Kidney (tissue), 14 donors: ENCODE results near the gene IGSF8. TPM values are rescaled to one million over a fixed set of nuclear protein-coding genes. Genes with fewer than 3 reads are reported as not detected.
A peak's percentile ranks its signal among the peaks of the same experiment; 100 is the strongest.

ENCODE experiments used
- DNase-seq, 5 donors: peaks; one replicate each; pipeline ENCODE4 v3.0.0-alpha.2; 2013 to 2020
- FAIRE-seq: peaks from 2 replicates; lab custom pipeline; 2012; peaks lifted over from hg19 to GRCh38; lab: Jason Lieb, UNC
- H3K27ac ChIP-seq, 2 donors: one replicate each; pipeline ENCODE4 v1.7.0; 2013; ENCODE audit warnings: low read depth in 2 of 2, low read length in 2 of 2, inconsistent platforms in 1 of 2
- H3K27me3 ChIP-seq: one replicate; pipeline ENCODE4 v1.7.1; 2013; ENCODE audit warnings: low read length, inconsistent platforms; ENCODE audit not compliant: control insufficient read depth, insufficient read depth
- H3K36me3 ChIP-seq, 3 donors: one replicate each; pipeline versions ENCODE4 v1.7.0 to v1.7.1; 2013; ENCODE audit warnings: low read length in 3 of 3, control low read depth in 1 of 3, inconsistent platforms in 1 of 3; ENCODE audit not compliant: insufficient read depth in 3 of 3, control insufficient read depth in 2 of 3
- H3K4me1 ChIP-seq, 3 donors: one replicate each; pipeline versions ENCODE4 v1.7.0 to v1.7.1; 2013; ENCODE audit warnings: low read length in 3 of 3, inconsistent platforms in 1 of 3, low read depth in 1 of 3; ENCODE audit not compliant: control insufficient read depth in 2 of 3, insufficient read depth in 2 of 3
- H3K4me3 ChIP-seq, 3 donors: one replicate each; pipeline versions ENCODE4 v1.7.0 to v1.8.1; 2013; ENCODE audit warnings: low read length in 3 of 3, control low read depth in 1 of 3, inconsistent platforms in 1 of 3
- H3K9ac ChIP-seq, 3 donors: one replicate each; pipeline versions ENCODE4 v1.7.0 to v1.7.1; 2013; ENCODE audit warnings: low read length in 3 of 3, control low read depth in 1 of 3, inconsistent platforms in 1 of 3
- H3K9me3 ChIP-seq, 3 donors: one replicate each; pipeline versions ENCODE4 v1.7.0 to v1.7.1; 2013; ENCODE audit warnings: low read length in 3 of 3, control low read depth in 1 of 3, inconsistent platforms in 1 of 3; ENCODE audit not compliant: control insufficient read depth in 2 of 3, insufficient read depth in 1 of 3
- intact Hi-C: fragments of 100-400 bp; cut with DNase I; formaldehyde crosslinking; loops from one replicate; pipeline ENCODE4 v1.11.1; 2022
- polyA plus RNA-seq: library from polyadenylated mRNA; stranded (reverse); fragments of 350-450 nt; fragmentation: Illumina TruSeq; extraction: RNeasy Lipid Tissue Mini Kit (QIAGEN cat#74804); gene quantifications from one replicate; pipeline ENCODE4 v1.2.3, GENCODE V29; 2014; ENCODE audit warnings: low read depth, low replicate concordance; ENCODE audit not compliant: insufficient read depth
- total RNA-seq: library from RNA; stranded (reverse); fragmentation: NEBNext Ultra II Directional; extraction: Animal tissue kit (Norgen Biotek cat#: 25700); gene quantifications from one replicate; pipeline ENCODE4 v1.2.1, GENCODE V29; 2021
- TF ChIP-seq, protein P1 (sequence below): IDR thresholded peaks from 3 replicates; pipeline ENCODE4 v1.5.1; 2012; ENCODE audit warnings: mild to moderate bottlenecking, moderate library complexity, borderline replicate concordance; ENCODE audit not compliant: insufficient read depth; ENCODE audit errors: extremely low read depth
- donor health status: control.
- donor health status: control.
- donor health status: control.
- donor health status: control.
- donor health status: control.
- donor health status: DM: yes; HTN: yes; CAD: no.
- donor health status: Normal renal cell carcinoma (clear cell type).

Gene IGSF8
- total and polyA plus RNA-seq, 2 donors from 2014 or later: 40.9 to 47.0 TPM

DNA sequence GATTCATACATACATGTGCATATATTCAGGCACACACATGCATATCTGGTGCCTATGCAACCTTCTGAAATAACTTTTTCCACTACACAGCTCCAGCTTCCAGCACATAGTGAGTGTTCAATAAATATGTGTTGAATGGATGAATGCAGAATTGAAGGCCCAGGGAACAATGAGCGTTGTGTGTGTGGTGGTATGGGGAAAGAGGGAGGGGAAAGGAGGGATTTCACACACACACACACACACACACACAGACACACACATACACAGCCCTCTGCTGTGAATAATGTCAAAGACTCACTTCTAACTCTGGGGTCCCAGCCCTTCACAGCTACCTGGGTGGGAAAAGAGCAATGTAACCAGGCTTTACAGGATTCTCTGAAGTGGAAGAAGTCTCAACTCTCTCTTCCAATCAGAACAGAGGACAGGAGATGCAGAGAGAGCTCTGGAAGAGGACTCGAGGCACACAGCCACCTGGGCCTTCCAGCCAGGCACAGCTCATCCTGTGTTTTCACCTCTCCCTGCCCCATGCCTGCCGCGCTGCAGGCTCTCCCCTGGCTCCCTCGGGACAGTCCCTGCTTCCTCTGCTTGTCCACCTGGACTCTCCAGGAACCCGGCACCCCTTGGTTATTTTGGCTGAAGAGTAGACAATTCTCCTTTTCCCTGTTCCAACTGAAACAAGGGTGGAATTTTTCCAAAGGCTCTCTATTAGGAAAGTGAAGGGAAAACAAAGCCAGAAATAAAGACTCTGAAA is 5.4 kb upstream of the IGSF8 start:
- H3K27ac ChIP-seq: no peak overlapping the region
- intact Hi-C loops: no loop called here

DNA sequence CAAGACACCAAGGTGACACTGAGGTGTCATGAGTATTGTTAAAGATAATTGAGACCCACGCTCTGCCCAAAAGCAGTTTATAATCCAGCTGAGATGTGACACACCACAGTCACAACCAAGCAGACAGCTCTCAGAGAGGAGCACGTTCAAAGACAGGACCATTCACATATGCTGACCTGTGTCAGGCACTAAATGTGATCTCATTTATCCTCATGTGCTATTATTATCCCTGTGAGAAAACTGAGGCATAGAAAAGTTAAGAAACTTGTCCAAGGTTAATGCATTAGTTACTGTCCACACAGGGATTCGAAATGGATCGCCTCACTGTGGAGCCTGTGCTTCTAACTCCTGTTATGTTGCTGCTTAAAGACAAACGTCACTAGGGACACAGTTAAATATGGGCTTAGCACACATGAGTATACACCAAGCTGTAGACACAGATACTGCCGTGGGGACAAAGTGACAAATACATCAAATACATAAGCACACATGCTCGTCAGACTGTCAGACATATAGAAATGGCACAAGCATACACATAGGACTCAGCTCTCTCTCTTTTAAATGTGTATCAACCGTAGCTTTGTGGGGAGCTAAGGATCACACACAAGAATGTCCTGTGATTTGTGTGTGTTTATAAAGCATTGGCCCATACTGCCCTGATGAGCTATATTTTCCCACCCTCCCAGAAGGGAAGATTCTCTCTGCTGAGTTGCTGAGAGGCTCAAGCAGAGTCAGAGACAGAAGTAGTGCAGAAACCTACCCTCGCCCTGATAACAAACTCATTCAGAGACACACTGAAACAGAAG is 3.5 kb upstream of the IGSF8 start:
- Histone ChIP-seq H3K9ac (peak overlapping the region in 1 of 3 donors; percentile 44), H3K36me3 (no peaks in the 10 kb centered on the region), H3K4me3 (no peak overlapping the region), H3K4me1 (peaks cover 0 to 16% (median 6%) of the 10 kb centered on the region in 3 donors), H3K27ac (no peak overlapping the region), H3K27me3 (no peaks in the 10 kb centered on the region), H3K9me3 (no peaks in the 10 kb centered on the region)
- FAIRE-seq: no peak
- intact Hi-C loops: no loop called here
- peak in 3 of 5 donors; percentile 35 to 64 (median 57) for DNase-seq
- TF ChIP-seq, protein P1, sequence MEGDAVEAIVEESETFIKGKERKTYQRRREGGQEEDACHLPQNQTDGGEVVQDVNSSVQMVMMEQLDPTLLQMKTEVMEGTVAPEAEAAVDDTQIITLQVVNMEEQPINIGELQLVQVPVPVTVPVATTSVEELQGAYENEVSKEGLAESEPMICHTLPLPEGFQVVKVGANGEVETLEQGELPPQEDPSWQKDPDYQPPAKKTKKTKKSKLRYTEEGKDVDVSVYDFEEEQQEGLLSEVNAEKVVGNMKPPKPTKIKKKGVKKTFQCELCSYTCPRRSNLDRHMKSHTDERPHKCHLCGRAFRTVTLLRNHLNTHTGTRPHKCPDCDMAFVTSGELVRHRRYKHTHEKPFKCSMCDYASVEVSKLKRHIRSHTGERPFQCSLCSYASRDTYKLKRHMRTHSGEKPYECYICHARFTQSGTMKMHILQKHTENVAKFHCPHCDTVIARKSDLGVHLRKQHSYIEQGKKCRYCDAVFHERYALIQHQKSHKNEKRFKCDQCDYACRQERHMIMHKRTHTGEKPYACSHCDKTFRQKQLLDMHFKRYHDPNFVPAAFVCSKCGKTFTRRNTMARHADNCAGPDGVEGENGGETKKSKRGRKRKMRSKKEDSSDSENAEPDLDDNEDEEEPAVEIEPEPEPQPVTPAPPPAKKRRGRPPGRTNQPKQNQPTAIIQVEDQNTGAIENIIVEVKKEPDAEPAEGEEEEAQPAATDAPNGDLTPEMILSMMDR: no peak

More for the DNA sequence above, 5.4 kb upstream of the IGSF8 start:
- DNase-seq (peak in 1 of 5 donors; percentile 24), FAIRE-seq (no peak)
- no peak overlapping the region for H3K9ac ChIP-seq
- TF ChIP-seq, protein P1: no peak
- H3K4me3 ChIP-seq: no peak overlapping the region
- peaks cover 0 to 7% (median 5%) of the 10 kb centered on the region in 3 donors for H3K4me1 ChIP-seq
- H3K9me3 ChIP-seq: no peaks in the 10 kb centered on the region
- no peaks in the 10 kb centered on the region for H3K27me3 ChIP-seq
- H3K36me3 ChIP-seq: no peaks in the 10 kb centered on the region

- no peaks in the 10 kb centered on the region for H3K36me3 ChIP-seq
- peak overlapping the region; percentile 11 to 26 for H3K27ac ChIP-seq
- peak; percentile 85 to 93 (median 88) for DNase-seq
- FAIRE-seq: no peak
- TF ChIP-seq, protein P1: peak; percentile 88
- peaks cover 0 to 22% (median 13%) of the 10 kb centered on the region in 3 donors for H3K4me1 ChIP-seq
- H3K4me3 ChIP-seq: peak overlapping the region in 2 of 3 donors; percentile 28 to 35
- H3K27me3 ChIP-seq: no peaks in the 10 kb centered on the region
- intact Hi-C loops: no loop called here
- H3K9me3 ChIP-seq: no peaks in the 10 kb centered on the region
- peak overlapping the region in 1 of 3 donors; percentile 44 for H3K9ac ChIP-seq
These were observed 2.8 kb upstream of the IGSF8 start for GRCh38 chr1:160101037-160101716.
